HG03064 (cell line): ENCODE results near the gene LACTB.
"Not testable (repeated sequence)": the region's sequence is repeated elsewhere in the genome, so short reads cannot be mapped to it uniquely, and the experiment has no call there.

ENCODE experiments used
- ATAC-seq: cut with Tn5 transposase; IDR thresholded peaks from one replicate; pipeline ENCODE4 v1.9.1; 2021; ENCODE audit warnings: low read depth; ENCODE audit not compliant: unreplicated experiment

Gene LACTB

GRCh38 chr15:63089260-63090043, 32.2 kb upstream of the LACTB start:
- no peak for ATAC-seq

- no peak for ATAC-seq
Observed at GRCh38 chr15:63090472-63090871, 31.2 kb upstream of the LACTB start.

- no peak for ATAC-seq
Observed at GRCh38 chr15:63090887-63091286, 30.8 kb upstream of the LACTB start.

GRCh38 chr15:63091679-63092446, 29.8 kb upstream of the LACTB start:
- ATAC-seq: no peak

- ATAC-seq: no peak
Observed at GRCh38 chr15:63093486-63094205, 28.0 kb upstream of the LACTB start.

- ATAC-seq: no peak
Observed at GRCh38 chr15:63094495-63094931, 27.1 kb upstream of the LACTB start.

- ATAC-seq: no peak
Observed at GRCh38 chr15:63096178-63096577, 25.5 kb upstream of the LACTB start.

GRCh38 chr15:63098901-63099300, 22.8 kb upstream of the LACTB start:
- ATAC-seq: not testable (repeated sequence)

GRCh38 chr15:63099581-63099980, 22.1 kb upstream of the LACTB start:
- not testable (repeated sequence) for ATAC-seq

GRCh38 chr15:63103416-63103815, 18.2 kb upstream of the LACTB start:
- no peak for ATAC-seq

GRCh38 chr15:63104727-63105126, 16.9 kb upstream of the LACTB start:
- no peak for ATAC-seq

GRCh38 chr15:63105354-63105753, 16.3 kb upstream of the LACTB start:
- ATAC-seq: not testable (repeated sequence)

- ATAC-seq: no peak
Observed at GRCh38 chr15:63107895-63108546, 13.6 kb upstream of the LACTB start.

GRCh38 chr15:63109498-63109897, 12.2 kb upstream of the LACTB start:
- no peak for ATAC-seq

GRCh38 chr15:63109920-63110319, 11.7 kb upstream of the LACTB start:
- ATAC-seq: no peak

GRCh38 chr15:63110428-63111026, 11.1 kb upstream of the LACTB start:
- no peak for ATAC-seq

- ATAC-seq: no peak
Observed at GRCh38 chr15:63111481-63111880, 10.2 kb upstream of the LACTB start.

- no peak for ATAC-seq
Observed at GRCh38 chr15:63112871-63113270, 8.8 kb upstream of the LACTB start.

- ATAC-seq: no peak
Observed at GRCh38 chr15:63114465-63114864, 7.2 kb upstream of the LACTB start.

- ATAC-seq: no peak
Observed at GRCh38 chr15:63118854-63119253, 2.8 kb upstream of the LACTB start.
